ENCODE measurements around the gene REG1B.
"Not testable (repeated sequence)": the region's sequence is repeated elsewhere in the genome, so short reads cannot be mapped to it uniquely, and the experiment has no call there.

Gene REG1B

GRCh38 chr2:79084495-79085135 lies 3.2 kb downstream of the REG1B start:
- no peak for DNase-seq (ENCODE audit: low spot score)

- DNase-seq (ENCODE audit: low spot score), result no peak
These were observed 4.1 kb downstream of the REG1B start for GRCh38 chr2:79083597-79084251.

- no peak for DNase-seq (ENCODE audit: low spot score)
These were observed 4.8 kb downstream of the REG1B start for GRCh38 chr2:79082987-79083386.

- DNase-seq (ENCODE audit: low spot score), result no peak
These were observed 16.7 kb downstream of the REG1B start for GRCh38 chr2:79071078-79071477.

GRCh38 chr2:79065201-79065600 lies 22.6 kb downstream of the REG1B start:
- DNase-seq (ENCODE audit: low spot score), result no peak

GRCh38 chr2:79054769-79055168 lies 33.0 kb downstream of the REG1B start:
- DNase-seq (ENCODE audit: low spot score), result not testable (repeated sequence)

- DNase-seq (ENCODE audit: low spot score), result not testable (repeated sequence)
These were observed 34.3 kb downstream of the REG1B start for GRCh38 chr2:79053486-79053885.

- no peak for DNase-seq (ENCODE audit: low spot score)
These were observed 46.8 kb downstream of the REG1B start for GRCh38 chr2:79041032-79041448.

- no peak for DNase-seq (ENCODE audit: low spot score)
These were observed 47.8 kb downstream of the REG1B start for GRCh38 chr2:79039944-79040343.
